Body of pancreas (tissue), 4 donors: ENCODE results near the gene STAB1. TPM values are rescaled to one million over a fixed set of nuclear protein-coding genes. Genes with fewer than 3 reads are reported as not detected.

ENCODE experiments used
- ATAC-seq: fragments of 150-250 bp; one replicate; pipeline ENCODE4 v1.9.1; 2016
- DNase-seq, 4 donors: peaks; one replicate each; pipeline ENCODE4 v3.0.0-alpha.2; 2019
- H3K27ac ChIP-seq, 4 donors: fragments of 200-600 bp; sonication (generic); 1 replicate in 3 of 4; 2 replicates in 1 of 4; pipeline versions ENCODE4 v1.5.1 to v1.6.1; 2016 to 2019; ENCODE audit warnings: mild to moderate bottlenecking in 1 of 4, mixed read lengths in 1 of 4, moderate library complexity in 1 of 4
- H3K27me3 ChIP-seq, 2 donors: fragments of 200-600 bp; sonication (generic); one replicate each; pipeline ENCODE4 v1.6.0; 2016; ENCODE audit warnings: mild to moderate bottlenecking in 1 of 2
- H3K36me3 ChIP-seq, 2 donors: fragments of 200-600 bp; sonication (generic); replicated peaks in 1 of 2; 2 replicates each; pipeline ENCODE4 v1.5.1; 2016; ENCODE audit warnings: low read depth in 2 of 2; ENCODE audit not compliant: insufficient read depth in 1 of 2
- H3K4me1 ChIP-seq: fragments of 200-600 bp; sonication (generic); one replicate; pipeline ENCODE4 v1.6.0; 2016
- H3K4me3 ChIP-seq, 2 donors: fragments of 200-600 bp; sonication (generic); 1 replicate in 1 of 2; 2 replicates in 1 of 2; pipeline ENCODE4 v1.5.1; 2016 to 2019
- H3K9me3 ChIP-seq, 3 donors: fragments of 200-600 bp; sonication (generic); 1 replicate in 2 of 3; 2 replicates in 1 of 3; pipeline ENCODE4 v1.5.1; 2016
- POLR2A ChIP-seq, 3 donors: fragments of 450-650 bp; IDR thresholded peaks; one replicate each; pipeline ENCODE4 v1.6.1; 2016; ENCODE audit warnings: antibody characterized with exemption in 3 of 3, mild to moderate bottlenecking in 2 of 3
- WGBS, 2 donors: methylation state at CpG; one replicate each; pipeline ENCODE4 v1.1.5; 2017; 5-methylcytosine and 5-hydroxymethylcytosine counted together
- intact Hi-C: fragments of 100-400 bp; cut with DNase I; formaldehyde crosslinking; loops from one replicate; pipeline ENCODE4 v1.15.1; 2023
- total RNA-seq, 2 donors: library from RNA; depleted of rRNA; stranded (reverse); fragments of >200 nt; gene quantifications; one replicate each; pipeline ENCODE4 v1.1.0, GENCODE V29; 2016
- TF ChIP-seq, protein P1 (sequence below), 7 experiments: fragments of 450-650 bp in 4 of 7; fragments of 200-600 bp in 3 of 7; sonication (generic) in 3 of 7; IDR thresholded peaks; one replicate each; pipeline ENCODE4 v1.5.1; 2016 to 2019; ENCODE audit warnings: antibody characterized with exemption in 7 of 7

STAB1 gene
- total RNA-seq, 2 donors from 2014 or later = 50.4 to 55.3 TPM

GRCh38 chr3:52490035-52490938, 4.9 kb upstream of the STAB1 start:
- TF ChIP-seq POLR2A (IDR thresholded peaks at IDR 0.05) = no peak
- TF ChIP-seq, protein P1, sequence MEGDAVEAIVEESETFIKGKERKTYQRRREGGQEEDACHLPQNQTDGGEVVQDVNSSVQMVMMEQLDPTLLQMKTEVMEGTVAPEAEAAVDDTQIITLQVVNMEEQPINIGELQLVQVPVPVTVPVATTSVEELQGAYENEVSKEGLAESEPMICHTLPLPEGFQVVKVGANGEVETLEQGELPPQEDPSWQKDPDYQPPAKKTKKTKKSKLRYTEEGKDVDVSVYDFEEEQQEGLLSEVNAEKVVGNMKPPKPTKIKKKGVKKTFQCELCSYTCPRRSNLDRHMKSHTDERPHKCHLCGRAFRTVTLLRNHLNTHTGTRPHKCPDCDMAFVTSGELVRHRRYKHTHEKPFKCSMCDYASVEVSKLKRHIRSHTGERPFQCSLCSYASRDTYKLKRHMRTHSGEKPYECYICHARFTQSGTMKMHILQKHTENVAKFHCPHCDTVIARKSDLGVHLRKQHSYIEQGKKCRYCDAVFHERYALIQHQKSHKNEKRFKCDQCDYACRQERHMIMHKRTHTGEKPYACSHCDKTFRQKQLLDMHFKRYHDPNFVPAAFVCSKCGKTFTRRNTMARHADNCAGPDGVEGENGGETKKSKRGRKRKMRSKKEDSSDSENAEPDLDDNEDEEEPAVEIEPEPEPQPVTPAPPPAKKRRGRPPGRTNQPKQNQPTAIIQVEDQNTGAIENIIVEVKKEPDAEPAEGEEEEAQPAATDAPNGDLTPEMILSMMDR (IDR thresholded peaks at IDR 0.05) = no peak
- Histone ChIP-seq H3K4me1 (peaks cover 4% of the 10 kb centered on the region), H3K9me3 (no peaks in the 10 kb centered on the region), H3K4me3 (no peak overlapping the region), H3K36me3 (peaks cover 0 to 25% of the 10 kb centered on the region in 2 donors), H3K27me3 (no peaks in the 10 kb centered on the region), H3K27ac (peak overlapping the region in 2 of 4 donors; percentile 9 to 70)
- intact Hi-C loops = no loop called here
- DNase-seq = no peak
- no peak for ATAC-seq
- 79 to 83% methylated on average over 11 to 22 of the region's 22 CpGs for WGBS, 2 donors

DNA sequence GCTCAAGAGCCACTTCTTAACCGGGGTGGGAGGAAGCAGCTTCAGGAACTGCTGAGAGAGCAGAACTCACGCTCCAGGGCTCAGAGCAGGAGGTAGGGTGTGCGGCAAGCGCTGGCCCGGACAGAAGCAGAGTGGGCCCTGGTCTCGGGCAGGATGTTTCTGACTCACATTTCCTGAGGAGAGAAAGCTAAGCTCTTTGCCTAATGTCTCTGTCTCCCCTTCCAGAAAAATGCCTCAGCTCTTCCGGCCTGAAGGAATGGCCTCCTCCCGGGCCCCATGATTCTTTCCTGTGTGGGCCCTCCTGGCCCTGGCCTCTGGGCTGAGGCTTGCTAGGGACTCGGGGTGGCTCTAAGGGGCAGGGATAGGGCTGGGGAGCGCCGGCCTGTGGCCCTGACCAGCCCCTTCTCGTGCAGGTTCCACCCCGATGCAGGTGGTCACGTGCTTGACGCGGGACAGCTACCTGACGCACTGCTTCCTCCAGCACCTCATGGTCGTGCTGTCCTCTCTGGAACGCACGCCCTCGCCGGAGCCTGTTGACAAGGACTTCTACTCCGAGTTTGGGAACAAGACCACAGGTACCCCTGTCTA, 4.1 kb upstream of the STAB1 start:
- Histone ChIP-seq H3K36me3 (peaks cover 0 to 25% of the 10 kb centered on the region in 2 donors), H3K27ac (peak overlapping the region in 2 of 4 donors; percentile 57 to 70), H3K4me3 (no peak overlapping the region), H3K9me3 (no peaks in the 10 kb centered on the region), H3K27me3 (no peaks in the 10 kb centered on the region), H3K4me1 (peaks cover 4% of the 10 kb centered on the region)
- 58 to 68% methylated on average over 4 to 23 of the region's 23 CpGs for WGBS, 2 donors
- TF ChIP-seq, protein P1 (IDR thresholded peaks at IDR 0.05) = no peak
- TF ChIP-seq POLR2A (IDR thresholded peaks at IDR 0.05) = peak in 1 of 3 donors; percentile 16
- DNase-seq (peak in 1 of 4 donors; percentile 65), ATAC-seq (no peak)
- intact Hi-C loops = no loop called here

DNA sequence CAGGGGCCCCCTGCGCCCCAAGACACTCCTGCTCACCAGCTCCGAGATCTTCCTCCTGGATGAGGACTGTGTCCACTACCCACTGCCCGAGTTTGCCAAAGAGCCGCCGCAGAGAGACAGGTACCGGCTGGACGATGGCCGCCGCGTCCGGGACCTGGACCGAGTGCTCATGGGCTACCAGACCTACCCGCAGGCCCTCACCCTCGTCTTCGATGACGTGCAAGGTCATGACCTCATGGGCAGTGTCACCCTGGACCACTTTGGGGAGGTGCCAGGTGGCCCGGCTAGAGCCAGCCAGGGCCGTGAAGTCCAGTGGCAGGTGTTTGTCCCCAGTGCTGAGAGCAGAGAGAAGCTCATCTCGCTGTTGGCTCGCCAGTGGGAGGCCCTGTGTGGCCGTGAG, 3.1 kb upstream of the STAB1 start:
- DNase-seq = no peak
- intact Hi-C loops = no loop called here
- H3K27ac ChIP-seq = no peak overlapping the region
- H3K4me3 ChIP-seq = no peak overlapping the region
- peaks cover 4% of the 10 kb centered on the region for H3K4me1 ChIP-seq
- no peaks in the 10 kb centered on the region for H3K9me3 ChIP-seq
- ATAC-seq = no peak
- no peaks in the 10 kb centered on the region for H3K27me3 ChIP-seq
- 96 to 97% methylated on average over 16 to 21 of the region's 21 CpGs for WGBS, 2 donors
- H3K36me3 ChIP-seq = peaks cover 0 to 25% of the 10 kb centered on the region in 2 donors
- no peak for TF ChIP-seq POLR2A (IDR thresholded peaks at IDR 0.05)
- TF ChIP-seq, protein P1 (IDR thresholded peaks at IDR 0.05) = no peak

GRCh38 chr3:52493232-52494017, 1.7 kb upstream of the STAB1 start:
- ATAC-seq = no peak
- TF ChIP-seq, protein P1 (IDR thresholded peaks at IDR 0.05) = no peak
- TF ChIP-seq POLR2A (IDR thresholded peaks at IDR 0.05) = no peak
- no peaks in the 10 kb centered on the region for H3K9me3 ChIP-seq
- H3K4me1 ChIP-seq = peaks cover 4% of the 10 kb centered on the region
- WGBS, 2 donors = 89 to 93% methylated on average over 5 to 7 of the region's 7 CpGs
- peaks cover 0 to 20% of the 10 kb centered on the region in 2 donors for H3K36me3 ChIP-seq
- H3K27me3 ChIP-seq = no peaks in the 10 kb centered on the region
- intact Hi-C loops = no loop called here
- no peak overlapping the region for H3K4me3 ChIP-seq
- H3K27ac ChIP-seq = no peak overlapping the region
- no peak for DNase-seq
